ENCODE results near the gene SLC27A6.
"Not testable (repeated sequence)": the region's sequence is repeated elsewhere in the genome, so short reads cannot be mapped to it uniquely, and the experiment has no call there.

GRCh38 chr5:129036257-129036656, 71.0 kb downstream of the SLC27A6 start:
- TF ChIP-seq POLR2AphosphoS5 (IDR thresholded peaks at IDR 0.05; ENCODE audit: low read depth, low read length); POLR2A (IDR thresholded peaks at IDR 0.05; ENCODE audit: low read depth, low read length); PAX5 (IDR thresholded peaks at IDR 0.05; ENCODE audit: insufficient read depth, low read length, severe bottlenecking); TAF1 (IDR thresholded peaks at IDR 0.05; ENCODE audit: low read depth, low read length): not testable (repeated sequence)

Data from GM12891 (cell line).